ENCODE measurements around the gene EPDR1.

EPDR1 gene

DNA sequence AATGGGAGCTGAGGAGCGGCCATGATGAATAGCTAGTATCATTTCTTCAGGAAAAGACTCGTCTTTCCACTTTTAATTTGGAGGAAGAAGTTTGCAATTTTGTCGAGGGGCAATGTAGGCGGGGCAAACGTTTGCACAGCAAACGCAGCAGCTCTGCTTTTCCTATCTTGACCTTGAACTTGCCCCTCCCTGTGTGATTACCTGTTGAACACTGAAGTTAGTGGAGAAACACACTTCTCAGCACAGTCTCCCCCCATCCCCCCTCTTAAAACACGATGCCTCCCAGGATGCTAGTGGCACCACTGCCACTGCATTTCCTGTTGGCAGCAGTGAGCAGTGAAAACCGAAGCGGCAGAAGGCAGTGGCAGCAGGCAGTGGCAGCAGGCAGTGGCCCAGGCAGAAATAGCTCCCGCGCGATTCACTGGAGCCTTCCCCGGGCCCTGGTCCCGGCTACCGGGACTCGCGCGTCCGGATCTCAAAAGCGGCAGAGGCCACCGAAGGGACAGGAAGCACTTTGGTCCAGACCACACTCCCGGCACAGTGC is at the start of gene EPDR1:
Gene EPDR1 (plus strand): TSS at position 336 of the 544 bp plus-strand sequence. CDS start 300 bp downstream, outside the sequence.
- peak within 1 kb of the TSS; percentile 15 for H3K4me3 ChIP-seq (ENCODE audit: low read length)
- DNase-seq (ENCODE audit: low read depth), result peak; percentile 8
- TF ChIP-seq, protein P1, sequence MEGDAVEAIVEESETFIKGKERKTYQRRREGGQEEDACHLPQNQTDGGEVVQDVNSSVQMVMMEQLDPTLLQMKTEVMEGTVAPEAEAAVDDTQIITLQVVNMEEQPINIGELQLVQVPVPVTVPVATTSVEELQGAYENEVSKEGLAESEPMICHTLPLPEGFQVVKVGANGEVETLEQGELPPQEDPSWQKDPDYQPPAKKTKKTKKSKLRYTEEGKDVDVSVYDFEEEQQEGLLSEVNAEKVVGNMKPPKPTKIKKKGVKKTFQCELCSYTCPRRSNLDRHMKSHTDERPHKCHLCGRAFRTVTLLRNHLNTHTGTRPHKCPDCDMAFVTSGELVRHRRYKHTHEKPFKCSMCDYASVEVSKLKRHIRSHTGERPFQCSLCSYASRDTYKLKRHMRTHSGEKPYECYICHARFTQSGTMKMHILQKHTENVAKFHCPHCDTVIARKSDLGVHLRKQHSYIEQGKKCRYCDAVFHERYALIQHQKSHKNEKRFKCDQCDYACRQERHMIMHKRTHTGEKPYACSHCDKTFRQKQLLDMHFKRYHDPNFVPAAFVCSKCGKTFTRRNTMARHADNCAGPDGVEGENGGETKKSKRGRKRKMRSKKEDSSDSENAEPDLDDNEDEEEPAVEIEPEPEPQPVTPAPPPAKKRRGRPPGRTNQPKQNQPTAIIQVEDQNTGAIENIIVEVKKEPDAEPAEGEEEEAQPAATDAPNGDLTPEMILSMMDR (IDR thresholded peaks at IDR 0.05; ENCODE audit: insufficient read depth, low read depth, low read length, missing control alignments), result peak; percentile 23

DNA sequence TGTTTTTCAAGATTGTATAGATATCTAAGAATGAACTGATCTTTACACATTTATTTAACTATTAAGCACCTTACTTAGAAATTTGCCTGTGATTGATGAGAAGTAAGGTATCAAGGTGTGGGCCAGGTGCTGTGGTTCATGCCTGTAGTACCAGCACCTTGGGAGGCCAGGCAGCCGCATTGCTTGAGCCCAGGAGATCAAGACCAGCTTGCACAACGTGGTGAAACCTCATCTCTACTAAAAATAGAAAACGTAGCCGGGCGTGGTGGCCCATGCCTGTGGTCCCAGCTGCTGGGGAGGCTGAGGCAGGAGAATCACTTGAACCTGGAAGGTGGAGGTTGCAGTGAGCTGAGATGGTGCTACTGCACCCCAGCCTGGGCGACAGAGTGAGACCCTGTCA is 38.4 kb upstream of the EPDR1 start:
- TF ChIP-seq, protein P1 (IDR thresholded peaks at IDR 0.05; ENCODE audit: insufficient read depth, low read depth, low read length, missing control alignments), result no peak
- no peak for DNase-seq (ENCODE audit: low read depth)

DNA sequence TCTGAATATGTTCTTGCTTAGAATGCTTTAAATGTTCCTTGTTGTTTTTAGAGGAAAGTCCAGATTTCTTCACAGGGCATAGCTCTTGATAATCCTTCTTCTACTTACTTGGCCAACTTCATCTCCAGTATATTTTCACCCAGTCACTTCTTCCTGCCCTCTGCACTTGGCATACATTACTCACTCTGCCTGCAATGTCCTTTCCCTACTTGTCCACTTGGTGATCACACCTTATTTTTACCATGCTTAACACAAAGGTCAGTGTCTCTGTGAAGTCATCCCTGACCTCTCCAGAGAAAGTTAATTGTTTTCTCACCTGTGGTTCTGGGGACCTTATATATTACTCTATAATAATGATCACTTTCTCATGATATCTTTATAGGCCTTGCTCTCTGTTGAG is 27.1 kb upstream of the EPDR1 start:
- TF ChIP-seq, protein P1 (IDR thresholded peaks at IDR 0.05; ENCODE audit: insufficient read depth, low read depth, low read length, missing control alignments), result no peak
- DNase-seq (ENCODE audit: low read depth), result no peak
- H3K4me3 ChIP-seq (ENCODE audit: low read length), result no peak overlapping the region

More for the DNA sequence above, 38.4 kb upstream of the EPDR1 start:
- no peak overlapping the region for H3K4me3 ChIP-seq (ENCODE audit: low read length)

DNA sequence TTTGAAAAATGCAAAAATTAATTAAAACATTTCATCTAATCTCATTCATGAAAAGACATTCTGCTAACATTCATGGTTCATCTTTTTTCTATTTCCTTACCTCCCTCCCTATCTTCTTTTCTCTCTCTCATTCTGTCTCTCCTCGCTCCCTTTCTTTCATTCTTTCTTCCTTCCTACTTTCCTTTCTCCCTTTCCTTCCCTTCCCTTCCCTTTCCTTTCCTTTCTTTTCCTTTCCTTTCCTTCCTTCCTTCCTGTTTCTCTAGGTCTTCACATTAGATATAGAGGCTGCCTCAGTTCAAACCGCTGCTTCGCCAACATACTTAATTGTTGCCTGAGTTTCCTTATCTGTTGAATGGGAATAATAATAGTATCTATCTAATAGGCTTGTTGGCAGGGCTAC is 25.8 kb upstream of the EPDR1 start:
- no peak overlapping the region for H3K4me3 ChIP-seq (ENCODE audit: low read length)
- no peak for DNase-seq (ENCODE audit: low read depth)
- TF ChIP-seq, protein P1 (IDR thresholded peaks at IDR 0.05; ENCODE audit: insufficient read depth, low read depth, low read length, missing control alignments), result no peak

DNA sequence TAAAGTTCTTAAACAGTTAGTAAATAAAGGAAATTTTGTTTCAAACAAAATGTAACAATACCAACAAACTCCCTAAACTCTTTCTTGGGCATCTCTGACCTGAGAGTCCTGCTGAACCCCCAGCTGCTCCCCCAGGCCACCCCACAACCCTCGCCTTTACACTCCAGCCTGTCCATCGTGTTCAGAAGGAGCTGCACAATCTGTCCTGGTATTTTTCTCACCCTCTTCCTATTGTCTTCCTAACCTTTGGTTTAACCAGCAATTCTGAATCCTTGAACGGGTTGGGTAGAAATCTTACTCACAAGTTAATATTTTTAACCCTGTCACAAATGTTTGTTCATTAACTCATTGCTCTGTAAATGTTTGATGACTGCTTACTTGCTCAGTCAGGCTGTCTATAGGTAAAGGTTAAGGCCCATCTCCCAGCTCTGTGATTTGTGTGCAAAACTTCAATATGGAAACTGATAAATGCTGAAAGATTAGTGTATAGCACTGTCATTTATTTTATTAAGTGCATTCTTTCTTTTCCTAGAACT is 20.7 kb upstream of the EPDR1 start:
- no peak overlapping the region for H3K4me3 ChIP-seq (ENCODE audit: low read length)
- no peak for DNase-seq (ENCODE audit: low read depth)
- TF ChIP-seq, protein P1 (IDR thresholded peaks at IDR 0.05; ENCODE audit: insufficient read depth, low read depth, low read length, missing control alignments), result no peak

DNA sequence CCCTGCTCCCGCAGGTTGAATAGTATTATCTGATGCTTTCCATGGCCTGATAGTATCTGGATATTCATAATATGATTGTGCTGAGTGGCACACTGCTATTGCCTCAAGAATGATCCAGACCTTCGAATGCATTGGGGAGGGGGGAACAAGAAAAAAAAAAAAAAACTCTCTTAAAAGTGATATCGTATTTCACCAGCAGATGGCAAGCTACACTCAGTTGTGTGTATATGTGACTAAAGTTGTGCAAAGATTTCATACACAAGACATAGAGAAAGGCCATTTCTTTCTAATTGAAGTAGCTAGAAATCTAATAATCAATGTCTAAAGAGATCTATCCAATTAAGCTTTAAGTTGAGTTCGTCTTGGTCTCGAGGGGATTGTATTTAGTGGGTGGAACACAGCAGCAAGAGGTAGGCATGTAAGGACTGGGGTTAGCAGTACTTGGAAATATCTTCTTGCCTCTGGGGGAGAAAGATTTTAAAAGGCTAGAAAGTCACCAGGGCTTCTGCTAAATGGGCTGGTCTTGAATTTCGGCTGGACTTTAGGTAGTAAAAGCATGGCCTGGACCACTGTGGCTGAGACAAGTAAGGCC is 19.1 kb upstream of the EPDR1 start:
- no peak overlapping the region for H3K4me3 ChIP-seq (ENCODE audit: low read length)
- TF ChIP-seq, protein P1 (IDR thresholded peaks at IDR 0.05; ENCODE audit: insufficient read depth, low read depth, low read length, missing control alignments), result peak; percentile 49
- DNase-seq (ENCODE audit: low read depth), result peak; percentile 21
